Stimulated activated naive CD8-positive, alpha-beta T cell treated with anti-CD3 and anti-CD28 coated beads, Interleukin-15, amount 100 ng/mL, for 72 hours (primary cell): ENCODE data around the gene PDE6C.

Experiments
- ATAC-seq: fragments of 150-1000 bp; cut with Tn5 transposase; 2 replicates; pipeline ENCODE4 v1.10.0; 2021; ENCODE audit warnings: mild to moderate bottlenecking, moderate library complexity
- DNase-seq, 2 donors: peaks; one replicate each; pipeline ENCODE4 v3.0.0; 2021 to 2022
- H3K27ac Mint-ChIP-seq, 2 donors: one replicate each; pipeline ENCODE4 v1.8.0; 2022; ENCODE audit warnings: mild to moderate bottlenecking in 2 of 2, mixed read lengths in 2 of 2, moderate library complexity in 2 of 2
- H3K27me3 Mint-ChIP-seq: one replicate; pipeline ENCODE4 v1.8.0; 2022; ENCODE audit warnings: mixed read lengths
- H3K4me1 Mint-ChIP-seq: one replicate; pipeline ENCODE4 v1.8.0; 2022; ENCODE audit warnings: mild to moderate bottlenecking, mixed read lengths
- H3K4me3 Mint-ChIP-seq, 2 donors: one replicate each; pipeline ENCODE4 v1.8.0; 2022; ENCODE audit warnings: mild to moderate bottlenecking in 2 of 2, mixed read lengths in 2 of 2, moderate library complexity in 1 of 2
- H3K9me3 Mint-ChIP-seq, 2 donors: one replicate each; pipeline ENCODE4 v1.8.0; 2022; ENCODE audit warnings: mixed read lengths in 2 of 2

The PDE6C gene

GRCh38 chr10:93701866-93702209, 89.5 kb downstream of the PDE6C start:
- no peak overlapping the region for H3K27ac Mint-ChIP-seq
- peaks cover 25% of the 10 kb centered on the region for H3K4me1 Mint-ChIP-seq
- ATAC-seq (peak; percentile 37), DNase-seq (peak in 1 of 2 donors; percentile 31)
- no peaks in the 10 kb centered on the region for H3K9me3 Mint-ChIP-seq
- no peaks in the 10 kb centered on the region for H3K27me3 Mint-ChIP-seq
- H3K4me3 Mint-ChIP-seq = no peak overlapping the region

DNA sequence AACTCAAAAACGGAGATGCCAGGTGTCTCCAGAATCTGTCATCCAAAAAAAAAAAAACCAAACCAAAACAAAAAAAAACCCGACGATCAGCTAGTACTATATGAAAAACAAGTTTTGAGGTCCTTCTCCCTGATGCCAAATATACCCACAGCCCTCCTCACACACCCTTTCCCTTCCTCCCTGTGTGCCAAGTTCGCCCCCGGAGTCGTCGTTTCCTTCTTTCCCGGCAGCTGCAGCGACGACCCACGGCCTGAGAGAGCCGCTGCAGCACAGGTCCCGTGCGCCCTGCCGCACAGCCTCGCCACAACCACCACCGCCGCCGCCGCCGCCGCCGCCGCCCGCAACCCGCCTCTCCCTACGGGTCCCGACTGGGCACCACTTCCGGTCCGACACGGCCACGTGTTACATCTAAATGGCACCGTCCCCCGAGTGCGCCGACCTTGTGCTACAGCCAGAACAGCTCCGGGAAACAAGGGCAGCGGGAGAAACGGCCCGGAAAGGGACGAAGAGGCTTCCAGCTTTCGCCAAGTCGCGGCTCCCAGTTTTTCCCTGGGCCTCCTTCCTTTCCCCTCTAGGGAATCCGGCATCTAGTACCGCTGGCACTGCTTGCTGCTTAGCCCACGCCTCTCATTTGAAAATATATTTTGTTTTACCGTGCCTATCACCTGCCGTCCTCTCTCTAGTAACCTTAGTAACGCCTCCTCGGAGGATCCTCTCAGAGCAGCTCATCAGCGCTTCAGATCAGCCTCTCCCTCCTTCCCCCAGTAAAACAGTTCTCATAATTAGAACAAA, 90.1 kb downstream of the PDE6C start, which contains the start of gene FRA10AC1:
Gene FRA10AC1, minus strand, starts transcription at position 383 of the 792 bp plus-strand sequence. CDS start 2,486 bp downstream, outside the sequence.
- ATAC-seq (peak; percentile 95), DNase-seq (peak; percentile 87 to 92)
- no peaks in the 10 kb centered on the region for H3K9me3 Mint-ChIP-seq
- H3K4me1 Mint-ChIP-seq = peaks cover 25% of the 10 kb centered on the region
- no peak within 1 kb of the TSS for H3K4me3 Mint-ChIP-seq
- no peak within 1 kb of the TSS for H3K27ac Mint-ChIP-seq
- no peaks in the 10 kb centered on the region for H3K27me3 Mint-ChIP-seq

GRCh38 chr10:93703066-93703465, 90.7 kb downstream of the PDE6C start:
- H3K27me3 Mint-ChIP-seq = no peaks in the 10 kb centered on the region
- peaks cover 30% of the 10 kb centered on the region for H3K4me1 Mint-ChIP-seq
- no peak overlapping the region for H3K4me3 Mint-ChIP-seq
- ATAC-seq (no peak), DNase-seq (no peak)
- H3K27ac Mint-ChIP-seq = no peak overlapping the region
- H3K9me3 Mint-ChIP-seq = no peaks in the 10 kb centered on the region

DNA sequence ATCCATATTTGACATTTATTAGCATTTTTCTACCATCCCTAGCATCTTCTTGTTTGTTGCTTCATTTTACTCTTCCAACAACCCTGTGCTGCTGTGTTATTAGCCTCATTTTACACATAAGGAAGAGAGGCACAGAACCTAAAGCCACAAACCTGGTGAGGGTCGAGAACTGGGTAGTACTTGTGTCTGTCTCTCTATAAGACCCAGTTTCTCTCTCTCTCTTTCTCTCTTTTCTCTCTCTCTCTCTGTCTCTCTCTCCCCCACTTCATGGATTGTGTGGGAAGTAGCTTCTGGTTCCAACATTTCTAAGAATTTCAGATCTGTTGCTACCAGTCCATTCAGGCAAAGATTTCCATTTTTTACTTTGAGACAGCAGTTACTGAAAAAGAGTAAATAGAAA, 91.5 kb downstream of the PDE6C start:
- DNase-seq = no peak
- H3K9me3 Mint-ChIP-seq = no peaks in the 10 kb centered on the region
- H3K4me1 Mint-ChIP-seq = peaks cover 32% of the 10 kb centered on the region
- peak overlapping the region; percentile 60 to 87 for H3K4me3 Mint-ChIP-seq
- H3K27me3 Mint-ChIP-seq = no peaks in the 10 kb centered on the region
- H3K27ac Mint-ChIP-seq = peak overlapping the region; percentile 3 to 35
- ATAC-seq = no peak

- Mint-ChIP-seq H3K9me3 (no peaks in the 10 kb centered on the region), H3K27me3 (no peaks in the 10 kb centered on the region), H3K4me3 (no peak overlapping the region), H3K4me1 (peaks cover 31% of the 10 kb centered on the region), H3K27ac (no peak overlapping the region)
- no peak for DNase-seq
- ATAC-seq = no peak
Observed at GRCh38 chr10:93704451-93704850, 92.1 kb downstream of the PDE6C start.

DNA sequence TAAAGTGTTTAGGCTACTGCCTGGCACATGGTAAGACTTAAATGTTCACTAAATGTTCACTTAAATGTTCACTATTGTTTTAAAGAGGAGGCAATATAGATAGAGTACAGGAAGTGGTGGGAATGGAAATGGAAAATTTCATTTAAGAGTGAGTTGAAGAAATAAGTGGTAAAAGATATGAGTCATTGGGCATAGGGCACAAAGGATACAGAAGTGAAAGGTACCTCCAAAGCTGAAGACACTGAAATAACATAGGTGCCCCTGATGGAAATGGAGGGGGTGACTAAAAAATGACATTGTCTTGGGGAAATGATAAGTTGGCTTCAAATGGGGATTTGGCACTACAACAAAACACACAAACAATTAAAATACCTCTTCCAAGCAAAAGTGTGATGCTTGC, 95.3 kb downstream of the PDE6C start:
- Mint-ChIP-seq H3K9me3 (no peaks in the 10 kb centered on the region), H3K4me3 (no peak overlapping the region), H3K27ac (no peak overlapping the region), H3K27me3 (no peaks in the 10 kb centered on the region), H3K4me1 (peaks cover 28% of the 10 kb centered on the region)
- DNase-seq (no peak), ATAC-seq (peak; percentile 79)

DNA sequence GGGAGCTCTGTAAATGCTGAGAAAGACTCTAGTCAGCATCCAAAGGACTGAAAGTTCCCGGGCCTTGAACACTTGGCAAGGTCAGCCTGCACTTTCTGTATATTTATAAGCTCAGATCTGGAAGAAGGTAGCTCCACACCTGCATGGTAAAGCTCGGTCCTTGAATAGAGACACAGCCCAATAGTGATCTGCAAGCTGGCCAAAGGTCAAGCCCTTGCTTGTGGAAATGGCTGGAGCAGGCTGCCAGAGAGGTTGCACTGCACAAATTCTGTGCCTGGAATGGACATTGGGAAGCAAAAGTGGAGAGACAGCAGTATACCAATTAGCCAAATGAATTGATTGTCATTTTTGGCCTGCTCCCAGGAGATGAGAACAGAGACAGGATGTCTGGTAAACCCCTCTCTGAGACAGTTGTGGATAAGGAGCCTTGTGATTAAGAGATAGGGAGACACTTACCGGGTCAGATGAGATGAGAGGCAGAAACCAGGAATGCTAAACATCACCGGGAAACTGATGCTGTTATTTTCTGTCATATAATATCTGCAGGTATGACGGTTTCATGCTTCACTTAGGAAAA, 98.1 kb downstream of the PDE6C start:
- Mint-ChIP-seq H3K4me3 (no peak overlapping the region), H3K27ac (no peak overlapping the region), H3K27me3 (no peaks in the 10 kb centered on the region), H3K9me3 (no peaks in the 10 kb centered on the region), H3K4me1 (peaks cover 21% of the 10 kb centered on the region)
- ATAC-seq = no peak
- no peak for DNase-seq

- no peaks in the 10 kb centered on the region for H3K9me3 Mint-ChIP-seq
- no peak overlapping the region for H3K27ac Mint-ChIP-seq
- ATAC-seq (no peak), DNase-seq (no peak)
- peaks cover 14% of the 10 kb centered on the region for H3K4me1 Mint-ChIP-seq
- peaks cover 6% of the 10 kb centered on the region for H3K27me3 Mint-ChIP-seq
- no peak overlapping the region for H3K4me3 Mint-ChIP-seq
Observed at GRCh38 chr10:93711891-93712290, 99.6 kb downstream of the PDE6C start.

DNA sequence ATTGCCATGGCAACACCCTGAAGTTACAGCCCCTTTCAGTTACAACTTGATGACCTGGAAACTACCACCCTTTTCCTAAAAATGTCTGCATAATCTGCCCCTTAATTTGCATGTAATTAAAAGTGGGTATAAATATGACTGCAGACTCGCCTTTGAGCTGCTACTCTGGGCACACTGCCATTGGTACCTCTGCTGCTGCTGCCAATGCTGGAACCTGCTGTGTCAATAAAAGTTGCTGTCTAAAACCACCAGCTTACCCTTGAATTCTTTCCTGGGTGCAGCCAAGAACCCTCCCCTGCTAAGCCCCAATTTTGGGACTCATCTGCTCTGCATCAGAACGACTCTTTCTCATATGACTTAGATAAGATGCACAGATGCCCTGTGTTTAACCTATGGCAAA, 100.3 kb downstream of the PDE6C start:
- ATAC-seq (no peak), DNase-seq (no peak)
- no peak overlapping the region for H3K27ac Mint-ChIP-seq
- peaks cover 7% of the 10 kb centered on the region for H3K4me1 Mint-ChIP-seq
- peaks cover 9% of the 10 kb centered on the region for H3K27me3 Mint-ChIP-seq
- H3K9me3 Mint-ChIP-seq = no peaks in the 10 kb centered on the region
- no peak overlapping the region for H3K4me3 Mint-ChIP-seq

DNA sequence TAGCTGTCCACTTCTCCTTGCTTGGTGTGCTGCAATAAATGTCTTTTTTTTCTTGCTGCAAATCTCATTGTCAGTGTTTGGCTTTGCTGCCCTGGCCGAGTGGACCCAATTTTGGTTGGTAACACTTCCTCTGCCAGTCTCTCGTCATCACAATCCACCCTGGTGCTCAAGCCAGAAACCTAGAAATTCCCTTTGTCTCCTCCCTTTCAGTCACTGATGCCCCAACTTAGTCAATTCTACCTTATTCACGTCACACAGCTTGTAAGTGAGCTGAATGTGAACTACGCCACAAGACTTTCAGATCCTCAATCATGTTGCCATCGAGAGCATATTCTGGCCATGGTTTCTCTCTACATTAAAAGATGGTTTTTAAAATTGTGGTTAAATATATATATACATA, 103.0 kb downstream of the PDE6C start:
- Mint-ChIP-seq H3K27me3 (peaks cover 30% of the 10 kb centered on the region), H3K27ac (no peak overlapping the region), H3K9me3 (no peaks in the 10 kb centered on the region), H3K4me1 (no peaks in the 10 kb centered on the region), H3K4me3 (no peak overlapping the region)
- DNase-seq = no peak
- no peak for ATAC-seq
